GM12875 (cell line): ENCODE data around the gene NEMP1.

ENCODE experiments used
- H3K4me3 ChIP-seq: one replicate; pipeline ENCODE4 v1.5.1; 2011; ENCODE audit warnings: low read depth, low read length, control low read depth
- CTCF ChIP-seq: IDR thresholded peaks from 2 replicates; pipeline ENCODE4 v1.5.1; 2011; ENCODE audit warnings: low read depth, mild to moderate bottlenecking, control low read depth, inconsistent platforms, low read length, moderate library complexity, borderline replicate concordance; ENCODE audit not compliant: insufficient read depth

NEMP1 gene

DNA sequence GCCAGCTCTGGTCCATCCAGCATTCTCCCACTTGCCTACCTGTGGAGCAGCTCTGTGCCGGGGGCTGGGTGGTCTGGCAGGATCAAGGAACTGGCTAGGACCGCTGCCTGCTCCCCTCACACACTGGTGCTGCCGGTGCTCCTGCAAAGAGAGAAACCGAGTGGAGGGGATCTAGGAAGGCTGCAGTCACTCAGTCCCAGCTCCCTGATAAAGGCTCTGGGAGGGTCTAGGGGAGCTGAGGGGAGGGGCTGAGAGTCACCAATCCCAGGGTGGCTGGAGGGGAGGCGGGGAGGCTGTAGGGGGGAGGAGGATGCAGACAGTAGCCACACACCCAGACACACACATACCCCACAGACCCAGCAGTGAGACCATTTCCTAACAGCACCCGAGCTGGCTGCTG lies 62.2 kb downstream of the NEMP1 start, which contains the start of gene TAC3:
Gene TAC3, minus strand, starts transcription at position 182 of the 400 bp plus-strand sequence. CDS start 732 bp downstream, outside the sequence.
- no peak for TF ChIP-seq CTCF
- H3K4me3 ChIP-seq, result no peak within 1 kb of the TSS

DNA sequence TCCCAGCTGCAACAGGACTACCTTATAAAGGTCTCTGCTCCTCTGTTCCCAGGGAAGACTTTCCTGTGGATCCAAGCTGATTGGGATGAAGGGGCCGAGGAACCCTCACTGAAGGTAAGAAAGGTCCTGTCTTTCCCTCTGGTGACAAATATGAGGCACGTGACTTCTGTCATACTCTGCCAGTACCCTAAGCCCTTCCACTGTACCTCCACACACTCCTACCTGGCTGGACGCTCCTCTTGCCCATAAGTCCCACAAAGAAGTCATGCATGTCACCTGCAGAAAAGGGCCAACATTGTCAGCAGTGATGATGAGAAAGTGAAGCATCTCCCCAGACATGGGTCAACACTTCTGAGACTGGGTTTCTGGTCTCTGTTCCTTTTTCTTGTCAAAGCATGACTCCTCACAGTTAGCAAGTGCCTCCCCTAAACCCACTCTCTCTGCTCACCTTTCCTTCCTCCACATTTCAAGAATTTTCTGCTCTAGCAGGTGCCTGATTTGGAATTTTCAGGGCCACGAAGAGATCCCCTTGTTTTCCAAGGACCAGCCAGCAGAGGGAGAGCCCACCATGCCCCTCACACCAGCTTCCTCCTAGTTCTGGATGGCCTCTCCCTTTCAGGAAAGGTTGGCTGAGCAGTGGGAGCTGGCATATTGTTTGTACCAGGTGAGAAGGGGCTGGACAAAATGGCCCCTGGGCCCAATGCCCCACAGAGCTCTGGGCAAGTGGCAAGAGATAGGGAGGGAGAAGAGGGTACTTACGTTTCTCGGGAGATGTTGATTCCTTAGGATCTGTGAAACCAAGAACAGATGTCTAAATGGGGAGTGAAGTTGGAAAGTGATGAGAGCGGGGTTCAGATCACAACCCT lies 65.8 kb downstream of the NEMP1 start:
- no peak overlapping the region for H3K4me3 ChIP-seq
- no peak for TF ChIP-seq CTCF

GRCh38 chr12:57011438-57012424 lies 66.9 kb downstream of the NEMP1 start:
- no peak for TF ChIP-seq CTCF
- H3K4me3 ChIP-seq, result no peak overlapping the region

GRCh38 chr12:57010627-57011247 lies 67.9 kb downstream of the NEMP1 start:
- no peak for TF ChIP-seq CTCF
- H3K4me3 ChIP-seq, result no peak overlapping the region

- TF ChIP-seq CTCF, result no peak
- no peak overlapping the region for H3K4me3 ChIP-seq
Measured at GRCh38 chr12:57009949-57010626, 68.5 kb downstream of the NEMP1 start.

GRCh38 chr12:57008178-57008577 lies 70.4 kb downstream of the NEMP1 start:
- H3K4me3 ChIP-seq, result no peak overlapping the region
- TF ChIP-seq CTCF, result peak; percentile 62; the same call in 1 of the 2 replicates
